SK-N-SH treated with all-trans-retinoic acid at 6 μM for 48 hours (cell line): ENCODE results near the gene OLFM1.

ENCODE experiments used
- BACH2 ChIP-seq: fragments of 250-450 bp; sonication (Bioruptor Pico); IDR thresholded peaks from 2 replicates; pipeline ENCODE4 v1.9.0; 2021; ENCODE audit warnings: mild to moderate bottlenecking, borderline replicate concordance
- CSDC2 ChIP-seq: fragments of 250-450 bp; sonication (Bioruptor Pico); IDR thresholded peaks from 2 replicates; pipeline ENCODE4 v1.5.0; 2020; ENCODE audit warnings: mild to moderate bottlenecking, moderate library complexity
- CSRNP3 ChIP-seq: fragments of 250-450 bp; sonication (Bioruptor Pico); IDR thresholded peaks from 2 replicates; pipeline ENCODE4 v1.5.1; 2021; ENCODE audit warnings: mild to moderate bottlenecking, moderate library complexity
- TCF4 ChIP-seq: fragments of 250-450 bp; sonication (Bioruptor Pico); IDR thresholded peaks from 2 replicates; pipeline ENCODE4 v1.8.0; 2021; ENCODE audit warnings: mild to moderate bottlenecking, moderate library complexity, borderline replicate concordance
- TOX ChIP-seq: fragments of 250-450 bp; sonication (Bioruptor Pico); IDR thresholded peaks from 2 replicates; pipeline ENCODE4 v1.8.0; 2021; ENCODE audit warnings: mild to moderate bottlenecking, moderate library complexity, borderline replicate concordance
- ZFP30 ChIP-seq: fragments of 450-650 bp; formaldehyde crosslinking; IDR thresholded peaks from 2 replicates; pipeline ENCODE4 v1.5.0; 2022; ENCODE audit warnings: mild to moderate bottlenecking, moderate library complexity
- ZNF565 ChIP-seq: fragments of 450-650 bp; formaldehyde crosslinking; conservative IDR thresholded peaks from 2 replicates; pipeline ENCODE4 v1.5.0; 2020; ENCODE audit warnings: low read depth, mild to moderate bottlenecking, moderate library complexity
- ZNF8 ChIP-seq: fragments of 450-650 bp; formaldehyde crosslinking; IDR thresholded peaks from 2 replicates; pipeline ENCODE4 v1.5.0; 2020; ENCODE audit warnings: mild to moderate bottlenecking, moderate library complexity
- TF ChIP-seq, protein P1 (sequence below): fragments of 250-450 bp; sonication (Bioruptor Pico); IDR thresholded peaks from 2 replicates; pipeline ENCODE4 v1.5.1; 2020; ENCODE audit warnings: low read depth, mild to moderate bottlenecking, moderate library complexity
- TF ChIP-seq, protein P2 (sequence below): fragments of 250-450 bp; sonication (Bioruptor Pico); IDR thresholded peaks from 2 replicates; pipeline ENCODE4 v1.8.0; 2020; ENCODE audit warnings: mild to moderate bottlenecking, moderate library complexity, borderline replicate concordance

DNA sequence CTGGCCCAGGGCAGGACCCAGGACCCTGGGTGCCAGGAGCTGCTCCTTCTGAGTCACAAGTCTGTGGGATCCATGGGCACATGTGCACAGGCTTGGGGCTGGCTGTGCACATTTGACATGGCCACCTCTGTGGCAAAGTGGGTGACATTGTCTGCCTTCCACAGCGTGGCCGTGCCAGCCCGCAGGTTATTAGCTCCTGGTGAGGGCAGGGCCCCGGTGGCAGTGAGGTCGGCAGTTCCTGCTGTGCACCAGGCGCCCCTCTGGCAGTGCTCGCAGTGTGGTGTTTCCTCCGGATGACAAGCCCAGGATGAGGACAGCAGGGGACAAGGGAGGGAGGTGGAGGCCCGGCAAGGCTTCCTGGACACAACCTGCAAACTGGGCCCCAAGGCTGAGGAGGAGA, 60.5 kb downstream of the OLFM1 start:
- TF ChIP-seq CSDC2 (CRISPR knock-in tag) (no peak), CSRNP3 (CRISPR knock-in tag) (no peak), ZNF8 (CRISPR knock-in tag) (no peak), TOX (CRISPR knock-in tag) (no peak), TCF4 (CRISPR knock-in tag) (no peak), BACH2 (CRISPR knock-in tag) (no peak), ZFP30 (no peak), ZNF565 (CRISPR knock-in tag) (no peak)
- TF ChIP-seq, protein P1, sequence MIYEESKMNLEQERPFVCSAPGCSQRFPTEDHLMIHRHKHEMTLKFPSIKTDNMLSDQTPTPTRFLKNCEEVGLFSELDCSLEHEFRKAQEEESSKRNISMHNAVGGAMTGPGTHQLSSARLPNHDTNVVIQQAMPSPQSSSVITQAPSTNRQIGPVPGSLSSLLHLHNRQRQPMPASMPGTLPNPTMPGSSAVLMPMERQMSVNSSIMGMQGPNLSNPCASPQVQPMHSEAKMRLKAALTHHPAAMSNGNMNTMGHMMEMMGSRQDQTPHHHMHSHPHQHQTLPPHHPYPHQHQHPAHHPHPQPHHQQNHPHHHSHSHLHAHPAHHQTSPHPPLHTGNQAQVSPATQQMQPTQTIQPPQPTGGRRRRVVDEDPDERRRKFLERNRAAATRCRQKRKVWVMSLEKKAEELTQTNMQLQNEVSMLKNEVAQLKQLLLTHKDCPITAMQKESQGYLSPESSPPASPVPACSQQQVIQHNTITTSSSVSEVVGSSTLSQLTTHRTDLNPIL (CRISPR knock-in tag), result no peak
- TF ChIP-seq, protein P2, sequence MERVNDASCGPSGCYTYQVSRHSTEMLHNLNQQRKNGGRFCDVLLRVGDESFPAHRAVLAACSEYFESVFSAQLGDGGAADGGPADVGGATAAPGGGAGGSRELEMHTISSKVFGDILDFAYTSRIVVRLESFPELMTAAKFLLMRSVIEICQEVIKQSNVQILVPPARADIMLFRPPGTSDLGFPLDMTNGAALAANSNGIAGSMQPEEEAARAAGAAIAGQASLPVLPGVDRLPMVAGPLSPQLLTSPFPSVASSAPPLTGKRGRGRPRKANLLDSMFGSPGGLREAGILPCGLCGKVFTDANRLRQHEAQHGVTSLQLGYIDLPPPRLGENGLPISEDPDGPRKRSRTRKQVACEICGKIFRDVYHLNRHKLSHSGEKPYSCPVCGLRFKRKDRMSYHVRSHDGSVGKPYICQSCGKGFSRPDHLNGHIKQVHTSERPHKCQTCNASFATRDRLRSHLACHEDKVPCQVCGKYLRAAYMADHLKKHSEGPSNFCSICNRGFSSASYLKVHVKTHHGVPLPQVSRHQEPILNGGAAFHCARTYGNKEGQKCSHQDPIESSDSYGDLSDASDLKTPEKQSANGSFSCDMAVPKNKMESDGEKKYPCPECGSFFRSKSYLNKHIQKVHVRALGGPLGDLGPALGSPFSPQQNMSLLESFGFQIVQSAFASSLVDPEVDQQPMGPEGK, result no peak
